Measurements from ENCODE around the gene VPS8. TPM values are rescaled to one million over a fixed set of nuclear protein-coding genes. Genes with fewer than 3 reads are reported as not detected.

VPS8 gene
- 52.2 and 55.2 TPM in 2 replicates for total RNA-seq

GRCh38 chr3:184811999-184812661 lies at the start of gene VPS8:
TSS of gene VPS8 (plus strand) at chr3:184812166. CDS start at chr3:184824633, 12,467 bp downstream.

Other genes with a start within 250 kb of the VPS8 start
- gene MAGEF1, start 100.1 kb upstream of the VPS8 start, total RNA-seq, result 16.4 and 18.8 TPM in 2 replicates

Measured in aortic smooth muscle cell (primary cell).